Left colon (tissue), 2 donors: ENCODE measurements around the gene RGS16. TPM values are rescaled to one million over a fixed set of nuclear protein-coding genes. Genes with fewer than 3 reads are reported as not detected.
A peak's percentile ranks its signal among the peaks of the same experiment; 100 is the strongest.

ENCODE experiments used
- ATAC-seq: fragments of 200-7000 bp; cut with Tn5 transposase; one replicate; pipeline ENCODE4 v1.9.1; 2020; ENCODE audit warnings: mild to moderate bottlenecking, moderate library complexity
- DNase-seq, 2 donors: peaks; one replicate each; pipeline ENCODE4 v3.0.0-alpha.2; 2020
- intact Hi-C, 2 donors: fragments of 100-400 bp; cut with DNase I in 1 of 2; cut with micrococcal nuclease in 1 of 2; formaldehyde crosslinking; loops; one replicate each; pipeline versions ENCODE4 v1.11.2 to v1.14.0; 2022; cut with DNase I, micrococcal nuclease
- total RNA-seq, 2 donors: library from RNA; stranded (reverse); fragmentation: NEBNext Ultra II Directional; extraction: Animal tissue kit (Norgen Biotek cat#: 25700); gene quantifications; one replicate each; pipeline ENCODE4 v1.2.1, GENCODE V29; 2021
- donor health status: DM: no; HTN: no; CAD: no.
- donor health status: DM: yes; HTN: yes; CAD: no.

The RGS16 gene
- total RNA-seq, 2 donors from 2014 or later = 0.64 to 1.1 TPM

DNA sequence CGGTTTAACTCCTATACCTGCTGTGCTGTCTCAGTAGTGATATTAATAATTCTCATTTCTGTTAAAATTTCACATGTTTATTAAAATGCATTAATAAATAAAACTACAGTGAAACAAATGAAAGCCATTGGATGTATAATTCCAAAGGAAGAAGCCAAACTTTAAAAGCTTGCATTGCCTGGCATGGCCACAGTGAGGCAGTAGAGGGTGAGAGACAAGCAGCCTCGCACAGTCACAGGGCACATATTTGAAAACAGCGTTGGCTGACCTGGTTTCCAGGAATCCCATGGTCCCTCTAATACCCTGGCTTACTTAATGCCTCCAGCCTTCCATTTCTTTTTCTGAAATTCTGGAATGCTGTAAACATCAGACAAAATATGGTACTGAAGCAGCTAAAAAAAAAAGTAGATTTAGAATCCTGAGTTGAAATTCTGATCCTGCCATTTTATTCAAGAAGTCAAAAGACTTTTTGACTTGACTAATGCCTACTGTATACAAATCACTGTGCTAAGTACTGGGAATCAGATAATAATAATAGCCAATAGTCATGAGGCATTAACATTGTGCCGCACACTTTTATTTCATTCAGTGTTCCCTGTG lies 8.4 kb downstream of the RGS16 start:
- ATAC-seq = peak; percentile 68
- intact Hi-C loops = no loop called here
- DNase-seq = peak; percentile 51 to 75

GRCh38 chr1:182589931-182590330 lies 14.3 kb downstream of the RGS16 start:
- ATAC-seq (no peak), DNase-seq (no peak)
- intact Hi-C loops = no loop called here

- intact Hi-C loops = no loop called here
- DNase-seq = no peak
- no peak for ATAC-seq
Observed at GRCh38 chr1:182589520-182589919, 14.7 kb downstream of the RGS16 start.

GRCh38 chr1:182588500-182589396 lies 15.4 kb downstream of the RGS16 start, which contains the start of gene RNASEL:
RNASEL (minus strand) TSS chr1:182589256; CDS start chr1:182586806, 2,450 bp downstream.
- intact Hi-C loops = no loop called here
- ATAC-seq = peak; percentile 91
- DNase-seq = peak; percentile 84 to 85

DNA sequence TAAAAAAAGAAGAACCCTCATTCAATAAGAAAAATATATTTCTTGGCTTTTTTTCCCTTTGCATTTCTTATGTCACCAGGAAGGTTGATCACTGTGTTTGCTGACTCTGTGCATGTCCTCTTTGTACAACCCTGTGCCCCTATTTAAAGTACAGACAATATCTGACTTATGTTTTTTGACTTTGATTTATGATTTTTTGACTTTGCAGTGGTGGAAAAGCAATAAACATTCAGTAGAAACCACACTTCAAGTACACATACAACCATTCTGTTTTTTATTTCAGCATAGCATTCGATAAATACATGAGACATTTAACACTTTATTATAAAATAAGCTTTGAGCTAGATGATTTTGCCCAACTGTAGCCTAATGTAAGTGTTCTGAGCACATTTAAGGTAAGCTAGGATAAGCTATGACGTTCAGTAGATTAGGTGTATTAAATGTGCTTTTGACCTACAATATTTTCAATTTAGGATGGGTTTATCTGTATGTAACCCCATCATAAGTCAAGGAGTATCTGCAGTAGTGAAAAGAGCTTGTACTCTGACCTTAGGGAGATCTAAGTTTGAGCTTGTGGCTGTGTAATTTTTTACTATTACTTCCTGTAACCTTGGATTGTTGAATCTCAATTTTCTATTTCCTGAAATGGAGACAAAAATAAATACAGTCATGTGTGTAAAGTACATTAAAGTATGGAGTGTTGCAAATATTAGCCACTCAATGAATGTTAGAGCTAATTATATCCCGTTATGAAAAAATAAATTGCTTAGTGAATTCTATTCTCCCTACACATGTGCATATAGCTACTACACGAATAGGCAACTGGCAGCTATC lies 16.3 kb downstream of the RGS16 start:
- intact Hi-C loops = no loop called here
- peak; percentile 73 for ATAC-seq
- DNase-seq = no peak

DNA sequence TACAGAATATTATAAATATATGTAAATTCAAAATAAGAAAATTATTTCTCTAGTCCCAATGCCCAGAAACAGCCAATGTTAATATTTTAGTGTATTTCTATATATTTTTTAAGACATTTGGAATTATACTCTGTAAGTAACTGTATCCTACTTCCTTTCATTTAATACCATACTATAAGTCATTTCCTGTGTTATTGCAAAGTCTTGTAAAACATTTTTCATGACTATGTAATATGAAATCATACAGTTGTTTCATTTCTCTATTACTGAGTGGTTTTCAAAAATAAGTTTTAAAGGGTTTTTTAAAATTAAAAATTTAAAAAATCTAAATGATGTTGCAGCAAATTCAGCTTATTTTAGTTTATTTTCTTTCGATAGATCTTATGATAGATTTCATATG lies 17.1 kb downstream of the RGS16 start:
- DNase-seq (no peak), ATAC-seq (no peak)
- intact Hi-C loops = no loop called here

- intact Hi-C loops = no loop called here
- no peak for DNase-seq
- ATAC-seq = no peak
Observed at GRCh38 chr1:182586380-182586779, 17.8 kb downstream of the RGS16 start.

DNA sequence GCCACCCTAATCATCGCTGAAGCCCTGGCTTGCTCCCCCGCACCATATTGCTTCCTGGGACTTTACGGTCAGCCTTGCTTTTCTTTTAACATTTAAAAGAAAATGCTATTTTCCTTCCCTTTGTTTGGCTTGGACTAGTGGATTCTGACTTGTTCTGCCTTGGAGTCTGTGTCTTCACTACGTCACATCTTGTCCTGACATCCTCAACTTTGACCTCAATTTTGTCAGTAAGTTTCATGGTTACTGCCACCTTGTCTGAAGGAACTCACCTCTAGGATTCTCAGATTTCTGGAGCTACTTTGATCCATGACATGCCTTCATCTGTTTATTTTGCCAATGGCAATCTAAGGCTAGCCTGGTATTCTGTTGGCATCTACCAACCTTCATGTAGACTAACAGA lies 19.4 kb downstream of the RGS16 start:
- no peak for ATAC-seq
- intact Hi-C loops = no loop called here
- no peak for DNase-seq

- intact Hi-C loops = no loop called here
- DNase-seq = no peak
- no peak for ATAC-seq
Observed at GRCh38 chr1:182580736-182581135, 23.5 kb downstream of the RGS16 start.

DNA sequence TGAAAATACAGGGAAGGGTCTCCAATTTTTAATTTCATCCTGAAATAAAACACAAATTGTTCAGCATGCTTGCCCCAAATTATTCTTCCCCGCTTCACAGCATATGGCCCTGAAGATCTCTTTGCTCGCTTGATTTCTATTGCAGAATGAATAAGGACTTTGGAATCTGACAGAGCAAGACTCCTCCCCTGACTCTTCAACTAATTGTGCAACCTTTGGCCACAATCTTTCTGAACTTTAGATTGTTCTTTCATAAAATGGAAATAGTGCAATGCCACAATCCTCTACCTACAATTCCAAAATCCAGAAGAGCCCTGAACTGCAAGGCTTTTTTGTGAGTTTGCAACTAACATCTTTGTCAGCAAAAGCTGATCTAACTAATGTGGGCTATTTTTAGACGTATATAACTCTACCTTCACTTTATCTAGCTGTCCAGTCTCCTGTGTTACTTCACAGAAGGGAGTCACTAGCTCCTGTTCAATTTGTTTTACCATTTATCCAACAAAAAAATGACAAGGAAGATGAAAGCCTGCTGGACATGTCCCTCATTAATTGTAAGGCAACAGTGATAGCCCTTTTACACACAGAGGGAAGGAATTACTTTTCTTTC lies 28.5 kb downstream of the RGS16 start:
- no peak for DNase-seq
- intact Hi-C loops = no loop called here
- peak; percentile 86 for ATAC-seq

- DNase-seq = no peak
- intact Hi-C loops = no loop called here
- ATAC-seq = no peak
Observed at GRCh38 chr1:182574156-182574555, 30.0 kb downstream of the RGS16 start.

- ATAC-seq = peak; percentile 92
- no peak for DNase-seq
- intact Hi-C loops = no loop called here
Observed at GRCh38 chr1:182570611-182570970, 33.6 kb downstream of the RGS16 start.

DNA sequence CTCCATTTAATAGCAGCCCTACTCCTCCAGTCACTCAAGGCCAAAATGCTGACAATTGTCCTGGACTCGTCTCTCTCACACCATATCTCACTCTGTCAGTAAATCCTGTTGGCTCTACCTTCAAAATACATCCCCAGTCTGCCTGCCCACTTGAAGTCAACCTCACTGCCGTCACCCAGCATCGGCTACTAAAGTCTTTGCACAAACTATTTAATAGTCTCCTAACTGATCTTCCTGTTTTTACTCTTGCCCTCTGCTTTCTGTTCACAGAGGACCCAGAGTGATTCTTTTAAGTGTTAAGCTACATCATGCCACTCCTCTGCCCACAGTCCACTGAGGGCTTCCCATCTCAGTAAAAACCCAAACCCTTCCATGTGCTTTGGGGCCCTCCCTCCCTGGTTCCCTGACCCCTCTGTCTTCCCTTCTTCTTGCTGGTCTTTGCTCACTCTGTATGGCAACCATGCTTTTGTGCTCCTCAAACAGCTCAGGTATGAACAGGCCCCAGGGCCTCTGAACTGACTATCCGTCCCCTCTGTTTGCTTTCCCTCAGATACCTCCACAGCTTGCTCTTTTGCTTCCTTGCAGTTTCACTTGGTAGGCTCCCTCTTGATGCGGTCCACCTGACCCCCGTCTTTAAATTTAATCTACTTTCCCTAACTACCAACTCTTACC lies 34.1 kb downstream of the RGS16 start:
- ATAC-seq (peak; percentile 47), DNase-seq (no peak)
- intact Hi-C loops = no loop called here

GRCh38 chr1:182568647-182569284 lies 35.4 kb downstream of the RGS16 start:
- no peak for DNase-seq
- intact Hi-C loops = no loop called here

GRCh38 chr1:182567629-182568028 lies 36.6 kb downstream of the RGS16 start:
- intact Hi-C loops = no loop called here
- no peak for DNase-seq
- no peak for ATAC-seq

More at GRCh38 chr1:182568647-182569284, 35.4 kb downstream of the RGS16 start:
- no peak for ATAC-seq

DNA sequence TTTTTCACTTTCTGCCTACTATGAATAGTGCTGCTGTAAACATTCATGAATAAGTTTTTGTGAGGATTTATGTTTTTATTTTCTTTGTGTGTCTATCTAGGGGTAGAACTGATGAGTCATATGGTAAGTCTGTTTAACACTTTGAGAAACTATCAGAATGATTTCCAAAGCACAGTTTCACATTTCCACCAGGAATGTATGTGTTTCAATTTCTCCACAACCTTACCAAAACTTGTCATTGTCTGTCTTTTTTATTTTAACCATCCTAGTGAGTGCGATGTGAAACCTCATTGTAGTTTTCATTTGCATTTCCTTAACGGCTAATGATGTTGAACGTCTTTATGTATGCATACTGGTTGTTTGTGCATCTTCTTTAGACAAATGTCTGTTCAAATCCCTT lies 38.7 kb downstream of the RGS16 start:
- intact Hi-C loops = no loop called here
- DNase-seq (no peak), ATAC-seq (no peak)

- intact Hi-C loops = no loop called here
- no peak for DNase-seq
- no peak for ATAC-seq
Observed at GRCh38 chr1:182564406-182565004, 39.7 kb downstream of the RGS16 start.

DNA sequence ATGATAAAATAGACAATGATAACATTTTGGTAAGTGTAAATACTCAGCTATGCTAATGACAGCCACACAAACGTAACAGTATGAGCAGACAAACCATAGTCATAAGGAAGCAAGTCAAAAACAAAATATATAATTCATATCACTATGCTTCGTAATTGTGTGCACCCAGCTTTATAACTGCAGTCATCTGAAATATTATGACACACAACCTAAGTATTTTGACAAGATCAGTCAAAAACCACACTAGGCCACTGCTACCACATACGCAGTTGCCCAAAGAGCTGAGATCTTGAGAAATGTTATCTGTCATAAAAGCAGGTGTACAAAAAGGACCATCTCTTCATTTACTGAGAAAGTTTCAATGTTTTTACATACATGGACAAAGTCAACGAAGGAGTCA lies 41.1 kb downstream of the RGS16 start:
- DNase-seq = no peak
- intact Hi-C loops = no loop called here
- ATAC-seq = no peak
